ENCODE measurements around the gene XYLT1. TPM values are rescaled to one million over a fixed set of nuclear protein-coding genes. Genes with fewer than 3 reads are reported as not detected.

XYLT1 gene
- total and polyA plus RNA-seq, 9 of the 15 experiments (the other 6 are each of a cell fraction or from before 2014, with no cell fraction given): 0.03 to 0.09 (median 0.08) TPM; not detected in 6

DNA sequence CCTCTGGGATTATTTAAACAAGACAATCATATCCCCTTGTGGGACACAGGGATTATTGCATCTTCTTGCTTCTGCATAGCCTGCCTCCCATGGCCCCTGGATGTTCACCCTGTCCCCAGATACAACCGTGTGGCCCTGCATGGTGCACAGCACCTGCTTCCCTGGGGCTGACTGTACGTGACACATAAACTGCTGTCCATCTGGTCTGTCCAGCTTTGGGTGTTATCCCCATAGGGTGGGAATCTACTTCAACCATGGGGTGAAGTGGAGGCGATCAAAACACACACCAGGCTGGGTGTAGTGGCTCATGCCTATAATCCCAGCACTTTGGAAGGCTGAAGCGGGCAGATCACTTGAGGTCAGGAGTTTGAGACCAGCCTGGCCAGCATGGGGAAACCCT, 138.8 kb downstream of the XYLT1 start:
- no peak overlapping the region for H3K27ac ChIP-seq (ENCODE audit: extremely low read depth, low read depth, low read length)
- H3K4me1 ChIP-seq (replicated peaks in 1 of 2; ENCODE audit: control insufficient read depth in 2 of 2, insufficient read depth in 2 of 2, low read length in 2 of 2): no peaks in the 10 kb centered on the region; a peak in 1 of 5 replicates
- H3K9ac ChIP-seq (ENCODE audit: insufficient read depth in 1 of 2, low read depth in 2 of 2, low read length in 2 of 2): no peak overlapping the region
- DNase-seq (ENCODE audit: extremely low read depth in 1 of 4, low spot score in 3 of 4) (no peak), ATAC-seq (no peak), FAIRE-seq (no peak)
- no peak overlapping the region for H3K4me3 ChIP-seq
- H3K4me2 ChIP-seq (ENCODE audit: insufficient read depth, low read length): no peak overlapping the region
- H4K20me1 ChIP-seq (replicated peaks; ENCODE audit: control insufficient read depth, insufficient read depth, low read length): 0 out of 2 replicates have a peak, but pooled peaks cover 3% of the 10 kb centered on the region
- H3K9me1 ChIP-seq (ENCODE audit: control insufficient read depth, insufficient read depth, low read length): no peaks in the 10 kb centered on the region
- CTCF ChIA-PET (ENCODE audit: low intra/inter-chr PET ratio): no interaction called here
- in situ Hi-C loops (cut with MboI): no loop called here
- no peak overlapping the region for H2AFZ ChIP-seq (ENCODE audit: low read depth, low read length)
- intact Hi-C loops (cut with micrococcal nuclease): no loop called here
- no TSS peak for BruUV-seq (replicated peaks)
- H3K9me3 ChIP-seq (replicated peaks; ENCODE audit: control insufficient read depth, insufficient read depth, low read depth, low read length): no peaks in the 10 kb centered on the region
- WGBS (ENCODE audit: insufficient coverage, low coverage, missing lambda C conversion rate): 0% methylated on average over 4 of the region's 4 CpGs
- no peaks in the 10 kb centered on the region for H3K36me3 ChIP-seq (ENCODE audit: control insufficient read depth, insufficient read depth, low read length)
- no peaks in the 10 kb centered on the region for H3K79me2 ChIP-seq (ENCODE audit: control insufficient read depth, insufficient read depth, low read length)
- H3K27me3 ChIP-seq (ENCODE audit: control insufficient read depth in 2 of 2, insufficient read depth in 2 of 2, low read length in 2 of 2): peaks cover 19 to 45% of the 10 kb centered on the region in 2 experiments
- POLR2A ChIA-PET: no interaction called here
- TF ChIP-seq ZFP30 (CRISPR knock-in tag; IDR thresholded peaks at IDR 0.05; ENCODE audit: borderline replicate concordance) (no peak), CXXC5 (CRISPR knock-in tag; IDR thresholded peaks at IDR 0.05) (no peak), FOXA3 (CRISPR knock-in tag; conservative IDR thresholded peaks at IDR 0.05 in 1 of 2, IDR thresholded peaks at IDR 0.05 in 1 of 2) (no peak), TCF3 (CRISPR knock-in tag; IDR thresholded peaks at IDR 0.05) (no peak), ZNF175 (CRISPR knock-in tag; IDR thresholded peaks at IDR 0.05; ENCODE audit: low read depth) (no peak), ZNF23 (CRISPR knock-in tag; IDR thresholded peaks at IDR 0.05) (no peak), FOS (IDR thresholded peaks at IDR 0.05; ENCODE audit: extremely low read depth, insufficient read length) (no peak), EZH2 (IDR thresholded peaks at IDR 0.05; ENCODE audit: borderline replicate concordance, low read depth, low read length) (no peak), CHCHD3 (CRISPR knock-in tag; IDR thresholded peaks at IDR 0.05) (no peak), MTF1 (CRISPR knock-in tag; IDR thresholded peaks at IDR 0.05; ENCODE audit: borderline replicate concordance) (no peak), MAFG (tag; conservative IDR thresholded peaks at IDR 0.05) (no peak), NFIX (CRISPR knock-in tag; IDR thresholded peaks at IDR 0.05; ENCODE audit: low read depth) (no peak), RFX1 (IDR thresholded peaks at IDR 0.05) (no peak)
- TF ChIP-seq, protein P1, sequence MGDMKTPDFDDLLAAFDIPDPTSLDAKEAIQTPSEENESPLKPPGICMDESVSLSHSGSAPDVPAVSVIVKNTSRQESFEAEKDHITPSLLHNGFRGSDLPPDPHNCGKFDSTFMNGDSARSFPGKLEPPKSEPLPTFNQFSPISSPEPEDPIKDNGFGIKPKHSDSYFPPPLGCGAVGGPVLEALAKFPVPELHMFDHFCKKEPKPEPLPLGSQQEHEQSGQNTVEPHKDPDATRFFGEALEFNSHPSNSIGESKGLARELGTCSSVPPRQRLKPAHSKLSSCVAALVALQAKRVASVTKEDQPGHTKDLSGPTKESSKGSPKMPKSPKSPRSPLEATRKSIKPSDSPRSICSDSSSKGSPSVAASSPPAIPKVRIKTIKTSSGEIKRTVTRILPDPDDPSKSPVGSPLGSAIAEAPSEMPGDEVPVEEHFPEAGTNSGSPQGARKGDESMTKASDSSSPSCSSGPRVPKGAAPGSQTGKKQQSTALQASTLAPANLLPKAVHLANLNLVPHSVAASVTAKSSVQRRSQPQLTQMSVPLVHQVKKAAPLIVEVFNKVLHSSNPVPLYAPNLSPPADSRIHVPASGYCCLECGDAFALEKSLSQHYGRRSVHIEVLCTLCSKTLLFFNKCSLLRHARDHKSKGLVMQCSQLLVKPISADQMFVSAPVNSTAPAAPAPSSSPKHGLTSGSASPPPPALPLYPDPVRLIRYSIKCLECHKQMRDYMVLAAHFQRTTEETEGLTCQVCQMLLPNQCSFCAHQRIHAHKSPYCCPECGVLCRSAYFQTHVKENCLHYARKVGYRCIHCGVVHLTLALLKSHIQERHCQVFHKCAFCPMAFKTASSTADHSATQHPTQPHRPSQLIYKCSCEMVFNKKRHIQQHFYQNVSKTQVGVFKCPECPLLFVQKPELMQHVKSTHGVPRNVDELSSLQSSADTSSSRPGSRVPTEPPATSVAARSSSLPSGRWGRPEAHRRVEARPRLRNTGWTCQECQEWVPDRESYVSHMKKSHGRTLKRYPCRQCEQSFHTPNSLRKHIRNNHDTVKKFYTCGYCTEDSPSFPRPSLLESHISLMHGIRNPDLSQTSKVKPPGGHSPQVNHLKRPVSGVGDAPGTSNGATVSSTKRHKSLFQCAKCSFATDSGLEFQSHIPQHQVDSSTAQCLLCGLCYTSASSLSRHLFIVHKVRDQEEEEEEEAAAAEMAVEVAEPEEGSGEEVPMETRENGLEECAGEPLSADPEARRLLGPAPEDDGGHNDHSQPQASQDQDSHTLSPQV (IDR thresholded peaks at IDR 0.05): no peak
- TF ChIP-seq, protein P2, sequence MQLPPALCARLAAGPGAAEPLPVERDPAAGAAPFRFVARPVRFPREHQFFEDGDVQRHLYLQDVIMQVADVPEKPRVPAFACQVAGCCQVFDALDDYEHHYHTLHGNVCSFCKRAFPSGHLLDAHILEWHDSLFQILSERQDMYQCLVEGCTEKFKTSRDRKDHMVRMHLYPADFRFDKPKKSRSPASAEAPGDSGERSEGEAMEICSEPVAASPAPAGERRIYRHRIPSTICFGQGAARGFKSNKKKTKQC (CRISPR knock-in tag; IDR thresholded peaks at IDR 0.05): no peak
- TF ChIP-seq, protein P3, sequence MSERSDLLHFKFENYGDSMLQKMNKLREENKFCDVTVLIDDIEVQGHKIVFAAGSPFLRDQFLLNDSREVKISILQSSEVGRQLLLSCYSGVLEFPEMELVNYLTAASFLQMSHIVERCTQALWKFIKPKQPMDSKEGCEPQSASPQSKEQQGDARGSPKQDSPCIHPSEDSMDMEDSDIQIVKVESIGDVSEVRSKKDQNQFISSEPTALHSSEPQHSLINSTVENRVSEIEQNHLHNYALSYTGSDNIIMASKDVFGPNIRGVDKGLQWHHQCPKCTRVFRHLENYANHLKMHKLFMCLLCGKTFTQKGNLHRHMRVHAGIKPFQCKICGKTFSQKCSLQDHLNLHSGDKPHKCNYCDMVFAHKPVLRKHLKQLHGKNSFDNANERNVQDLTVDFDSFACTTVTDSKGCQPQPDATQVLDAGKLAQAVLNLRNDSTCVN (CRISPR knock-in tag; IDR thresholded peaks at IDR 0.05): no peak
- TF ChIP-seq, protein P4, sequence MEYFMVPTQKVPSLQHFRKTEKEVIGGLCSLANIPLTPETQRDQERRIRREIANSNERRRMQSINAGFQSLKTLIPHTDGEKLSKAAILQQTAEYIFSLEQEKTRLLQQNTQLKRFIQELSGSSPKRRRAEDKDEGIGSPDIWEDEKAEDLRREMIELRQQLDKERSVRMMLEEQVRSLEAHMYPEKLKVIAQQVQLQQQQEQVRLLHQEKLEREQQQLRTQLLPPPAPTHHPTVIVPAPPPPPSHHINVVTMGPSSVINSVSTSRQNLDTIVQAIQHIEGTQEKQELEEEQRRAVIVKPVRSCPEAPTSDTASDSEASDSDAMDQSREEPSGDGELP (CRISPR knock-in tag; IDR thresholded peaks at IDR 0.05; ENCODE audit: borderline replicate concordance): no peak

All from K562 (cell line).